ENCODE data around the gene C1orf210.

DNA sequence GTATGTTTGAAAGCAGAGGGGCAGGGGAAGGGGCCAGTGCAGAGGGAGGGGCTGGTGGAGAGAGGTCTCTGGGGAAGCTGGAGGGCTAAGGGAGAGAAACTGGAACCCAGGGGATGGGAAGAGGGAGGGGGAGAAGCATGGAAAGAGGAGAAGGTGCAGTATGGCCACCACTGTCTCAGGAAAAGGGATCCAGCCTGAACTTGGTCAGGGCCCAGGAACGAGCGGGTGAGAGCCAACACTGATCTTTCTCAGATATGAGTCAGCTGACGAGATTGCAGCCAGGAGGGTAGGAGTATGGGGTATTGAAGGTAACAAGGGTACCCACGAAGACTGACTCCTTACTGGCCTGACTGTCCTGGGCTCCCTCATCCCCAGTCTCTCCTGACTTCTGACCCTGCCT is 33.5 kb upstream of the C1orf210 start:
- TF ChIP-seq CBX8 (IDR thresholded peaks at IDR 0.05) (no peak), POLR2A (IDR thresholded peaks at IDR 0.05; ENCODE audit: low read length) (no peak), RAD21 (conservative IDR thresholded peaks at IDR 0.05 in 1 of 2, IDR thresholded peaks at IDR 0.05 in 1 of 2) (no peak), POLR2AphosphoS2 (conservative IDR thresholded peaks at IDR 0.05; ENCODE audit: low read length) (no peak), CHD2 (IDR thresholded peaks at IDR 0.05; ENCODE audit: low read length, partially characterized antibody) (no peak), KDM5A (IDR thresholded peaks at IDR 0.05) (no peak), JUNB (IDR thresholded peaks at IDR 0.05) (no peak), EP300 (IDR thresholded peaks at IDR 0.05) (no peak), SREBF2 (IDR thresholded peaks at IDR 0.05) (no peak), ESRRA (IDR thresholded peaks at IDR 0.05; ENCODE audit: borderline replicate concordance, low read length) (no peak)
- TF ChIP-seq, protein P1, sequence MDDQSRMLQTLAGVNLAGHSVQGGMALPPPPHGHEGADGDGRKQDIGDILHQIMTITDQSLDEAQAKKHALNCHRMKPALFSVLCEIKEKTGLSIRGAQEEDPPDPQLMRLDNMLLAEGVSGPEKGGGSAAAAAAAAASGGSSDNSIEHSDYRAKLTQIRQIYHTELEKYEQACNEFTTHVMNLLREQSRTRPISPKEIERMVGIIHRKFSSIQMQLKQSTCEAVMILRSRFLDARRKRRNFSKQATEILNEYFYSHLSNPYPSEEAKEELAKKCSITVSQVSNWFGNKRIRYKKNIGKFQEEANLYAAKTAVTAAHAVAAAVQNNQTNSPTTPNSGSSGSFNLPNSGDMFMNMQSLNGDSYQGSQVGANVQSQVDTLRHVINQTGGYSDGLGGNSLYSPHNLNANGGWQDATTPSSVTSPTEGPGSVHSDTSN (IDR thresholded peaks at IDR 0.05): no peak
- TF ChIP-seq, protein P2, sequence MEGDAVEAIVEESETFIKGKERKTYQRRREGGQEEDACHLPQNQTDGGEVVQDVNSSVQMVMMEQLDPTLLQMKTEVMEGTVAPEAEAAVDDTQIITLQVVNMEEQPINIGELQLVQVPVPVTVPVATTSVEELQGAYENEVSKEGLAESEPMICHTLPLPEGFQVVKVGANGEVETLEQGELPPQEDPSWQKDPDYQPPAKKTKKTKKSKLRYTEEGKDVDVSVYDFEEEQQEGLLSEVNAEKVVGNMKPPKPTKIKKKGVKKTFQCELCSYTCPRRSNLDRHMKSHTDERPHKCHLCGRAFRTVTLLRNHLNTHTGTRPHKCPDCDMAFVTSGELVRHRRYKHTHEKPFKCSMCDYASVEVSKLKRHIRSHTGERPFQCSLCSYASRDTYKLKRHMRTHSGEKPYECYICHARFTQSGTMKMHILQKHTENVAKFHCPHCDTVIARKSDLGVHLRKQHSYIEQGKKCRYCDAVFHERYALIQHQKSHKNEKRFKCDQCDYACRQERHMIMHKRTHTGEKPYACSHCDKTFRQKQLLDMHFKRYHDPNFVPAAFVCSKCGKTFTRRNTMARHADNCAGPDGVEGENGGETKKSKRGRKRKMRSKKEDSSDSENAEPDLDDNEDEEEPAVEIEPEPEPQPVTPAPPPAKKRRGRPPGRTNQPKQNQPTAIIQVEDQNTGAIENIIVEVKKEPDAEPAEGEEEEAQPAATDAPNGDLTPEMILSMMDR (IDR thresholded peaks at IDR 0.05): no peak
- TF ChIP-seq, protein P3, sequence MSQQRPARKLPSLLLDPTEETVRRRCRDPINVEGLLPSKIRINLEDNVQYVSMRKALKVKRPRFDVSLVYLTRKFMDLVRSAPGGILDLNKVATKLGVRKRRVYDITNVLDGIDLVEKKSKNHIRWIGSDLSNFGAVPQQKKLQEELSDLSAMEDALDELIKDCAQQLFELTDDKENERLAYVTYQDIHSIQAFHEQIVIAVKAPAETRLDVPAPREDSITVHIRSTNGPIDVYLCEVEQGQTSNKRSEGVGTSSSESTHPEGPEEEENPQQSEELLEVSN (IDR thresholded peaks at IDR 0.05; ENCODE audit: borderline replicate concordance, low read depth): no peak
